Amniotic epithelial cell (primary cell): ENCODE data around the gene DNAJC5.
"Not testable (repeated sequence)": the region's sequence is repeated elsewhere in the genome, so short reads cannot be mapped to it uniquely, and the experiment has no call there.

Source experiments
- DNase-seq: peaks from one replicate; pipeline ENCODE4 v3.0.0-alpha.2; 2010; ENCODE audit warnings: low read depth

Gene DNAJC5, protein sequence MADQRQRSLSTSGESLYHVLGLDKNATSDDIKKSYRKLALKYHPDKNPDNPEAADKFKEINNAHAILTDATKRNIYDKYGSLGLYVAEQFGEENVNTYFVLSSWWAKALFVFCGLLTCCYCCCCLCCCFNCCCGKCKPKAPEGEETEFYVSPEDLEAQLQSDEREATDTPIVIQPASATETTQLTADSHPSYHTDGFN

DNA sequence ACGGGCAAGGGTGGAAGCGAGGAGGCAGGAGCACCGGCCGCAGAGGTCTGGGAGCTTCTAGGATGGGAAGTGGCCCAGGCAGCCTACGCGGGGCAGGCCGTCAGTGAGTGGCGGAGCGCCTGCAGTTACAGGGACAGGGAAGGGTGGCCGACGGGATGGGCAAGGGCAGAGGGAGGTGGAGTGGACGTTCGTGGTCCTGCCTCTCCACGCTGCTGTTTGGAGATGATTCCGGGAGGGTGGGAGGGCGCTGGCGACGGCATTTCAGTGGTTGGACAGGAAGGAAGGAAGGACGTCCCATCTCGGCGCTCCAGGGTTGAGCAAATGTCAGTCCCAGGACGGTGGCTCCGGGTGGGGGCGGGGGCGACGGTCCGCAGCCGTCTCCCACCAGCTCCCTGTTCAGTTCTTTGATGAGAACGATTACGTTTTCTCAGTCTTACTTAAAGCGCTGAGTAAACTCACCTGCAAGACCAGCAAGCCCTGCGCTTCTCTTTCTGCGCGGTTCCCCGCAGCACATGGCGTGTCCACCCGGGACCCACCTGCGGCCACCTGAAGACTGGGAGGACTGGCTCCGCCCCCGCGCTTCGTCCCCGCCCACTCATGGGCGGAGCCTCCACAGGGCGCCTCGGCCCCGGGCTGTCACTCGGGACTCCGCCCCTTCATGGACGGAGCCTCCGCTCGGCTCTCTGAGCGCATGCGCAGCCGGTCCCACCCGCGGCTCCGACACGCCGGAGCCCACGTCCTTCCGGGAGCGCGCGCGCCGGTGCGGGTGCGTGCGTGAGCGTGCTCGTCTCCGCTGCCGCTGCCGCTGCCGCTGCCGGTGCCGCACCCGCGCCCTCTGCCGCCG lies at the start of gene DNAJC5:
DNAJC5 (plus strand) TSS at position 769 of the 844 bp plus-strand sequence. CDS start 33,220 bp downstream, outside the sequence.
- DNase-seq = peak; percentile 81

DNA sequence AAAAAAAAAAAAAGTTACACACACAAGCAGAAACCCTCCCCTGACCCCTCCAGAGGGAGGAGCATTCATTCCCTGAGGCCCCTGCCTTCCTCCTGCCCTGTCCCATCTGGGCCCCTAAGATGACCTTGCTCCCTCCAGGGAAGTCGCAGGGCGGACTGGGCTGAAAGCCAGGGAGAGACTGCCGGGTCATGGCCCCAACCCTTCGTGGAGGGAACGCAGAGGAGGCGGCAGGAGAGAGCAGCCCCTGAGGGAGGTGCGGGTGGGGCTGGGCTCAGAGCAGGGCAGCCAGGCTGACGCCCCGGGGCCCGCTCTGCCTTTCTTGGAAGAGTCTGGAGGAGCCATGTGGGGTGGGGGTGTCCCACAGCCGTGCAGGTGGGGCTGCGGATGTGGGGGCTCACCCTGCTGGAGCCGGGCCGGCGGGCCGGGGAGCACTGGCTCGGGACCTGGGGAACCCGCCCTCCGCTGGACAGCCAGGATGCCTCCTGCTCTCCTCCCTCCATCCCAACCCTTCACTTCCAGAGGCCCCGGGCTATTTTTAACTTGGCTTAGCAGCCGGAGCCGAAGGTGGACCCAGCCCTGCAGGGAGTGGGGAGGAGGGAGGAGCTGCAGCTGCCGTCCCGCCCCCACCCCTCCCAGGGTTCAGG lies 48.7 kb upstream of the DNAJC5 start:
- DNase-seq = no peak

DNA sequence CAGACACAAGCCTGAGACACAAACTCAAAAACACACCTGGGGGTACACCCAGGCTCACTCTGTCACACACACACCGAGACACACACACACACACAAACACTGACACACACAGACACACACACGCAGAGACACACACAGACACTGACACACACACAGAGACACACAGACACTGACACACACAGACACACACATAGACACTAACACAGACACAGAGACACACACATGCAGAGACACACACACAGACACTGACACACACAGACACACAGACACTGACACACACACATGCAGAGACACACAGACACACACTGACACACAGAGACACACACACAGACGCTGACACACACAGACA lies 48.1 kb upstream of the DNAJC5 start:
- DNase-seq = no peak

DNA sequence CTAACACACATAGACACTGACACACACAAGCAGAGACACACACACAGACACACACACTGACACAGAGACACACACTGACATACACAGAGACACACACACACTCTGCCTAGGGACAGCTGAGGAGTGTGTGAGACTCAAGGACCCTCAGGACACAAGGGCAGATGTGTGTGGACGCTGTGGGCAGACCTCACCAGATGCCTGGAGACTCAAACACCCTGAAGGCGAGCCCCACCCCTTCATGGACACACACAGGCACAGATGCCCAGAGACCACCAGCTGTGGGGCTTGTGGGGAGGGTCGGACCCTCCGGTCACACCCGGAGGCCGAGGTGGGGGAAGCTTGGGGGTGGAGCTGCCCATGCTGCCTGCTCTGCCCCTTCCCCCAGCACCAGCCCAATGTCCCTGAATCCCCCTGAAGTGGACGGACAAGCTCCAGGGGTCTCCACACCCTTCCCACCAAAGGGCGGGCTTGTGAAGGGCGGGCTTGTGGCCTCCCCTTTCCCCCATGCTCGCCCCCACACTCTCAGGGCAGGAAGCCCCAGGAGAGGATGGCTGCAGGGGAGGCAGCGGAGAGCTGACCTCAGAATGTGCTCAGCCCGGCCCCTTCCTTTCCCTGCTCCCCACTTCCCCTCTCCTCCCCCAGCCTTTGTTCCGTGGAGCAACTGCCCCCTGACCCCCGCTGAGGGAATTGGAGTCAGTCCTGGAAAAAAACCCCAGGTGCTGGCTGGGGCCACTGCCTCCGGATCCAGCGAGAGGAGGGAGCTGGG lies 47.5 kb upstream of the DNAJC5 start:
- DNase-seq = peak; percentile 41

DNA sequence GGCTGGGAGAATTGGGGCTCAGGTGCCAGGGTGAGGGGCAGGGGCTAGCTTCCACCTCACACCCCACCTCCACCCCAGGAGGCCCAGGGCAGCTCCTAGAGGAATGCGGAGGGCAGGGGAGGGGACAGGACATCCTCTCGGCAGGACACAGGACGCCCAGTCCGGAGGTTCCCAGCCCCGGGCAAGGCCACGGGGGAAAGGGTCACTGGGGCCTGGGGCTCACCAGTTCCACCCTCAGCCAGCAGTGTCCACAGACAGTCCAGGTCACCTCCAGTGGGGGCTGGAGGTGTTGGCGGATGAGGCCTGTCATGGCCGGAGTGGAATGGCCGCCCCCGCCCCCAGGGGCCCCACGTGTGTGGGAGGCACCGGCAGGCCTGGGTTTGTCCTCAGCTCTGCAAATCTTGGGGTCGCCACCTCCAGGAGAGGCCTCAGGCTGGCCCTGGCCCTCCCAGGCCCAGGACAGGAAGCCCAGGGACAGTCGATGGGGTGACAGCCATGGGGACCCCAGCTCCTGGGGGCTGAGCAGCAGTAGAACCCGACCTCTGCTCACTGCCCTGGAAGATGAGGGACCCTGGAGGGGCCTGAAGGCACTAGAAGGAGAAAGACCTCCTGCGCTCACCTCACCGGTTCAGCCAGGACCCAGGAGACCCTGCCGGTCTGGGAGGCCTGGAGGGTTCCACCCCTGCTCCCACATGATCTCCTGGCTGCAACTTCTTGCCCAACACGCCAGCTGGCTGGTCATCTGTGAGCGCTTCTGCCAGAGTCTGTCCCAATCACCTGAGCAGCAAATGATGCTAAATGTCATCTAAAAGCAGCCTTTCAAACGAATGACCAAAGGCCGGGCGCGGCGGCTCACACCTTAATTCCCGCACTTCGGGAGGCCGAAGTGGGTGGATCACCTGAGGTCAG lies 46.7 kb upstream of the DNAJC5 start:
- no peak for DNase-seq

DNA sequence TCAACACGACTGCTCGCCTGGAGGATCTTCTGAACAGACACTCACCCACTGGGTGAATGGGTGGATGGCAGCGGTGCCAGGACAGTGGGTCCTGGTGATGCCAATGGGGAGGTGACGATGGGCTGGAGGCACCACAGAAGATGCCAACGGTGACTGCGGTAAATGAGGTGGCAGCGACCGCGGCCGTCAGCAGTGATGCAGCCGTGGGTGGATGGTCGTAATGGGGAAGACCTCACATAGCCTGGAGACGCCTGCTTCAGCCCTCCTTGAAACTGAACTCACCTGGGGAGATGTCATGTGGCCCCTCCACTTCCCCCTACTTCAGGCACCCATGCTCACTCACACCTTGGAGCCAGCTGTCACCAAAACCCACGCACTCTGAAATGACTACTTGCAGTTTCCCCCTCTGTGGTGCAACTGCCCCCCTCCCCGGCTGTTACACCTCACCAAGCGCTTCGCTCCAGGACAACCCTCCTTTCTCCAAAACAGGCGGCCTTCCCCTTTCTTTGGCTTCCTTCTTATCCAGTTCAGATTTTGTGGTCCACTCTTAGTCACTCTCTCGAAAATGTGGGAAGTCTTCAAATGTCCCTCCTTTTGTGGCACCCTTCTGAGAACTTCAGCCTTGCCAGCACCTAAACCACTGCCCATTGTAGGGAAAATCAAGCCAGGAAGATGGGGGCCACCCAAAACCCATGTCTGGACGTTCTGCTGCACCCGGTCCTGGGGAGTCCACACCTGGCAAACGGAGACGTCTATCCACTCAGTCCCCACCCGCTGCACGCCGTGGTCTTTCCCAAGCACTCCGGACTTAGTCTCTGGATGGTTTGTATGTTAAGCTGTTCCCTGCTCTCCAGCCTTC lies 44.0 kb upstream of the DNAJC5 start:
- no peak for DNase-seq

DNA sequence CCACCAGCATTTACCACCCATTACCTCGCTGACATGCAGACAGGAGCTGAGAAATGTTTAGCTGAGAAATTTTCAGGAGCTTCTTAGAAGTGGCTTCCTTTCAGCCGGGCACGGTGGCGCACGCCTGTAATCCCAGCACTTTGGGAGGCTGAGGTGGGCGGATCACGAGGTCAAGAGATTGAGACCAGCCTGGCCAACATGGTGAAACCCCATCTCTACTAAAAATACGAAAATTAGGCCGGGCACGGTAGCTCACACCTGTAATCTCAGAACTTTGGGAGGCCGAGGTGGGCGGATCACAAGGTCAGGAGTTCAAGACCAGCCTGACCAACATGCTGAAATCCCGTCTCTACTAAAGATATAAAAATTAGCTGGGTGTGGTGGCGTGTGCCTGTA lies 43.4 kb upstream of the DNAJC5 start:
- DNase-seq = not testable (repeated sequence)

DNA sequence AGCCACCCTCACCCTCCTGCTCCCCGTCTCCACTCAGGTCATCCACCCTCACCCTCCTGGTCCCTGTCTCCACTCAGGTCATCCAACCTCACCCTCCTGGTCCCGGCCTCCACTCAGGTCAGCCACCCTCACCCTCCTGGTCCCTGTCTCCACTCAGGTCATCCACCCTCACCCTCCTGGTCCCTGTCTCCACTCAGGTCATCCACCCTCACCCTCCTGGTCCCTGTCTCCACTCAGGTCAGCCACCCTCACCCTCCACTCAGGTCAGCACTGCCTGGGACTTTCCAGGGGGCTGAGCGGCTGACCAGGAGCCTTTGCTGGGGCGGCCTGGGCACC lies 41.2 kb upstream of the DNAJC5 start:
- DNase-seq = not testable (repeated sequence)

DNA sequence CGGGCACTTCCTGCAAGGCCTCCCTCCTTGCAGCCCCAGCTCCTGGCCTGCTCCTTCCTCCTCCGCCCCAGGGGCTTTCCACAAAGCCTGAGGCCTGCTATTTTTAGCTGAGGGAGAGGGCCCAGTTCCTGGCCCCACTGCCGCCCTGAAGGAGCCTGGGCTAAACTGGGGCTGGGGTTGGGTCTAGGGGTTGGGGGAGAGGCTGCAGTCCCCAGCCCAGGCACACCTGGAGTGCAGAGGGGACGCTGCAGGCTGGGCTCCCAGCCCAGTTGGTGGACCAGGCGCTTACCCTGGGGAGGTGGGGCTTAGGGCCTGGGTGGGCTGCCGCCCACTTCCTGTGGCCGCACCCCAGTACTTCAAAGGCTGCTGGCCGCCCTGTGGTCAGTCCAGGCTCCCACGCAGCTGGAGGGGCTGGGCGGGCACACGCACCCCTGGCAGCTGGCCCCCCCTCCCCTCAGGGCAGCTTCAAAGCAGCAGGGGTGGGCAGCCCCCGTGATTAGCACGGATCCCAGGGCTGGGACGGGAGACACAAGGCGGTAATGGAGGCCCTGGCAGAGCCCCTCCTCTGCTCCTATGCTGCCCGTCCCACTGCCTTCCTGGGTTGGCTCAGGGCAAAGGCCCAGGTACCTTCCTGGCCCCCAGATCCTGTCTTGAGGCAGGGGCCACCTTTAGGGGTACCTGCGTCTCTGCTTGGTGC lies 40.7 kb upstream of the DNAJC5 start:
- no peak for DNase-seq

DNA sequence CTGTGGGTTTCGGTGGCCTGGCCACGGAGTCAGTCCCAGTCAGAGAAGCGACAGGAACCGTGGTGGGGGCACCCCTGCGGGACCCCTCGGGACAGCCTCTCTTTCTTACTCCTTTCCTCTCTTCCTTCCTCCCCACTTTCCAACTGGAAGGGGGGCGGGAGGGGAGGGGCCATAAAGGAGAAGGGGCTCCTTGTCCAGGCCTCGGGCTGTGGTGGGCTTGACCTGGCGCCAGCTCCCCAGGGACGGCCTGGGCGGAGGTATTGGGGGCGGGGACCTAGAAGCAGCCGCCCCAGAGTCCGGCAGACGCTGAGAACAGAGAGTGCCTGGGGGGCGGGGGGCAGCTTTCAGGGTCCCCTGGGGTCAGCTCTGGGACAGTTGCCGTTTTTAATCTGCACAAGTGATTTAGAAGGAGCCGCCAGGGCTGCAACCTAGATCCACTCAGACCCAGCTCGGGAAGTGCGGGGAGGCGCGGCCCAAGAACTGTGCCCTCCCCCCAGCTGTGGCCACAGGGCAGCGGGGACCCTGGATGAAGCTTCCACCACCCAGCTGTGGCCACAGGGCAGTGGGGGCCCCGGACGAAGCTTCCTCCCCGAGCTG lies 40.1 kb upstream of the DNAJC5 start:
- DNase-seq = no peak

DNA sequence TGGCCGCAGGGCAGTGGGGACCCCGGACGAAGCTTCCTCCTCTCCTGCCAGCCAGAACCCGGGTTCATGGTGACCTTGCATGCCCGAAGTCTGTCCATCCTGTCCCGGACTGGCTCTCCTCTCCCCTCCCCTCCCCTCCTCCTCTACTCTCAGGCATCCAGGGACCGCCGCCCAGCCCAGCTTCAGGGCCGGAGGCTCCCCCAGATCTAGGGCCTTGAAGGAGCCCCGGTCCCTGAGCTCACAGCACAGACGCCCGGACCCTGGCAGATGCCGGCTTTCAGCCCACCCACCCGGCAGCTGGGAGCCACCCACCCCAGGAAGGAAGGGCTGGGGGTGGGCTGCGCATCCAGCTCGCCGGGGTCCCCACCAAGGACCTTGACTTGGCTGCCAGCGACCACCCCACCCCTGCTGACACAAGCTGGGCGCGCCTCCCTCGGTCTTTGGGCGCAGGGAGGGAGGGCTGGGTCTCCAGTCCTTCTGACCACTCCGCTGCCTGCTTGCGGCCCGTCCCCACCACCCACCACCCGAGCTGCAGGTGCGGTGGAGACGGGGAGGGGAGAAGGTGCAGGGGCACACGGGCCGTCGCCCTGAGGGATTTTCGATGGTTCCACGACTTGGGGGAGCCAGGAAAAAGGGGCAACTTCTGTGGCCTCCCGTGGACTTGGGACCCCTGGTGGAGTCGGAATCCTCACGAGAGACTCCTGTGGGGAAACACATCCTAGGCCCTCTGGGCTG lies 39.4 kb upstream of the DNAJC5 start:
- no peak for DNase-seq

DNA sequence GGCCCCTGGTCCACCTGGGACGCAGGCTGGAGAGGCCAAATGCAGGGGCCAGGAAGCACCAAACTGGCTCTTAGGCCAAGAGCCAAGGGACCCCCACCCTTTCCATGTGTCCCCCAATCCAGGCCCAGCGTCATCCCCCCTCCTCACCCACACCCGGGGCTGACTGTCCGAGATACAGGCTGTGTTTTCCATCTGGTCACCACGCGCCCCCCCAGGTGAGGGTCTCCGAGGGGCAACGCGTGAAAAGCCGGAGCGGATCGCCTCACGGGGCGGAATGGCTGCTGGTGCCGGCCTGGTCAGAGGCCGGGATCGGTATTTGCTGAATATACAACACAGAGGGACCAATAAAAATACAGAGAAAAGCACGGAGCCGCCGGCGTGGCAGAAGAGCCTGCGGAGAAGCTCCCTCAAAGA lies 38.8 kb upstream of the DNAJC5 start:
- DNase-seq = no peak

DNA sequence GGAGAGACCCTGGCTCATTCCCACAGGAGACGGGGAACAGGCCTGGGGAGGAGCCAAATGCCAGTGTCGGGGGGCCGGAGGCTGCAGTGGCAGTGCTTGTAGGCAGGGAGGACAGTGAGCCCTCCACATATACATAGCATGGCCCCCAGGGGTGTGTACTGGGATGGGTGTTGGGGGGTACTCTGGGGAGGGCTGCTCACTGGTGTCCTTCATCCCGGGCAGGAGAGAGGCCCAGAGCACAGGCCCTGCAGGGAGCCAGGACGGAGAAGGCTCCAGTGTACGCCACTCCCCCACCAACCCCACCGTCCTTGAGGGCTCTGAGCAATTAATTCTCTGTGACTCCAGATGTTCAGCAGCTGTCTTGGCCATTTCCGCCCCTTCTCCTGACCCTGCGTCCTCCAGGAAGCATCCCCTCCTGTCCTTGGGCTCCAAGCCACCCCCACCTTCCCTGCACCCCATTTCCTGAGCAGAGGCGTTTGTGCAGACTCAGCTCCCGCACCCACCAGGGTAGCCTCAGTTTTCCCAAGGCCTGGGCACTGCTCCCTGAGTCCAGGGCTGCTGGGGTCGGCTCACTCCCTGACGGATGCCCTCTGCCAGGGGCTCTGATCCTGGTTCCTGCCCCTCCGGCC lies 37.0 kb upstream of the DNAJC5 start:
- no peak for DNase-seq

DNA sequence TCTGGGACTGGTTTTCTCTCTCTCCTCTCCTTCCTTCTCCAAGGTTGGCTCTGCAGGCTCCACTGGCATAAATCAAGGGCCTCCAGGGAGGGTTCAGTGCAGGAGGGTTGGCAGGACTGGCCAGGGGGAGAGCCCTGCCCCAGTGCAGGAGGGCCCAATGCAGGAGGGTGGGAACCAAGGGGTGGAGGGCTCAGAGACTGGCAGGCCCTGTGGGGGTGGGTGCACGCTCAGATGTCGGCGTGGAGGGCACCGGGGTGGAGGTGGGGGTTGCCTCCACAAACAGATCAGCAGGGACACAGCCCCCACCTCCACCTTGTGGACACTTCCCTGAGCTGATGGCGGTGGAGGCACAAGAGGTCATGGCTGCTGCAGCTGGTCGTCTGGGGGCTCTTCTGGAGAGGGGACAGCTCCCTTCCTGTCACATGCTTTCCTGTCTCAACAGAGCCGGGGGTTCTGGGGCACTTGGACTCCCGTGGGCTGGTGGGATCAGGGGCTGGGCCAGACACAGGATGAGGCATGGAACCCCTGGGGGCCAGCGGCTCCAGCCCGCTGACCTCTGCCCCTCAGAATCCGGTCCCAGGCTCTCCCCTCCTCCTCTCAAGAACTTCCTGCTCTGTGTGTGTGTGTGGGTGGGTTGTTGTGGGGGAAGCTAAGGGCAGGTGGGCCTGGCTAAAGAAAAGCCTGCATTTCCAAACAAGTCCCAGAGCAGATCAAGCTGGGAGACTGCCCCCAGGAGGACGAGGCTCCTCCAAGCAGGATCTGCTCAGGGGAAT lies 36.3 kb upstream of the DNAJC5 start:
- DNase-seq = peak; percentile 59

DNA sequence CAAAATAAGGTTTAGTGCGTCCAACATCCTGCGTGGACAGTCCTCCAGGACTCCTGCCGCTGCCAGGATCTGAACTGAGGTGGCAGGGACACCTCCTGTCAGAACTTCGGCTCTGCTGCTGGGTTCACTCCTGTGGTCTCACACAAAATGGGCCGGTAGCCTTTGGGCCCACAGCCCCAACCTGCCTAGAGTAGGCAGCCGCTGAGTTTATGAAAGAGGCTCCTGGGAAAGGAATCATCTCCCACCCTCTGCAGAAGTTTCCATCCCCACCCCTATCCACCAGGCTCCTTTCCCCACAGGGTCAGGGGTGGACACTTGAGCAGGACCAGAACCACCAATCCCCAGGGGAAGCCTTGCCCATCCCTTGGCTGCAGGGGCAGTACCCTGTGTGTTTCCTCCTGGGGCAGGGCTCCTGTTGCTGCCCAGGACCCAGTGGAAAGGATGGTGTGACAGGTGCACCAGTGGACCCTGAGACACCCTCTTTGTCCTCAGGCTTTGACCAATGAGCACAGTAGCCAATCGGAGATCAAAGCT lies 35.7 kb upstream of the DNAJC5 start:
- DNase-seq = no peak

DNA sequence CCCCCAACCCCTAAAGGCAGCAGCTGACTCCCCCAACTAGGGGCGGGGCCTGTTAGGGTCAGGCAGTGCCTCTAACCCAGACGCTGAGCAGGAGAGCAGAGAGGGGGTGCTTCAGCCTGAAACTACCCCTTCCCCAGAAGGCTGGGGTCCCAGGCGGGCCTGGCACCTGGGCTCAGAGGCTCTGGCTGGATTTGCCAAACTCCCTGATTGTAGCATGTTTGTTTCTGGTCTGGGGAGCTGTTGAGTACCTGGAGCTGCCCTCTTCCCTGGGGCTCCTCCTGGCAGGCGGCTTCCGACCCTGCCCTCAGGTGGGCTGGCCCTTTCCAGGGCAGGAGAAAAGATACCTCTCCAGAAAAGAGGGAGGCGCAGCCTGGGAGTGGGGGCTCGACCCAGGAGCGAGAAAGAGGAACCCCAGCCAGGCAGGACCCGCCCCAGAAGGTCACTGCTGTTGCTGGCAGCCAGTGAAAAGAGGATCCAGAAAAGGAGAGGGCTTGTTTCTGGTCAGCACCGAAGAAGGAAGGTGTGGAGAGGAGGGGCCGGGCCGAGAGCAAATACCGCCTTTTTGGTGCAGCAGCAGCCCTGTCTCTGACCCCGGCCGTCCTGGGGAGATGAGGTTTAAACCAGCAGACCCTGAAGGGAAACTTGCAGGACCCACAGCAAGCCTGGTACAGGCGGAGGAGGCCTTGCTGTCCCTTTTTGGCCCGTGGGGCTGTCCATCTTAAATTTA lies 34.4 kb upstream of the DNAJC5 start:
- DNase-seq = no peak
